ENCODE measurements around the gene GDI2. TPM values are rescaled to one million over a fixed set of nuclear protein-coding genes. Genes with fewer than 3 reads are reported as not detected.

The GDI2 gene
- total and polyA plus RNA-seq, 4 donors: 103 to 190 (median 155) TPM

DNA sequence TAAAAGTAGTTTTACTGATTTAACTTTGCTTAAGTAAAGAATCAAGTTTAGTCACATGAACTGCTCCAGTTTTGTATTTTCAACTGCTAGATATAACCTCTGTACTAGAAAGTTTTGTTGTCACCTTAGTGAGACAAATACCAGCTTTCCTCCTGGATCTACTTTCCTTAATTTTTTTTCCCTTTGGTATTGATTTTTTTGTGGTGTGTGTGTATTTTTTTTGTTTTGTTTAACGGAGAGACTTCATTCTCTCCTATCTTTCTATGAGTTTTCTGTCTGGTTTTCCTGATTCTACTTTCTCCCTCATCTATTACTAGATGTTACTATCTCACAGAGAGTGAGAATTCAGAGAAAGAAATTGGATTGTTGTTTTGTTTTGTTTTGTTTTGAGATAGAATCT lies 76.6 kb downstream of the GDI2 start:
- Histone ChIP-seq H3K36me3 (ENCODE audit: control insufficient read depth in 4 of 4, insufficient read depth in 3 of 4, low read depth in 1 of 4, low read length in 3 of 4) (peaks cover 2 to 29% (median 21%) of the 10 kb centered on the region in 4 donors), H3K9me3 (ENCODE audit: control insufficient read depth in 4 of 4, low read length in 3 of 4) (no peaks in the 10 kb centered on the region), H3K4me1 (ENCODE audit: control insufficient read depth in 4 of 4, insufficient read depth in 4 of 4, low read length in 3 of 4) (peaks cover 0 to 2% (median 0%) of the 10 kb centered on the region in 4 donors), H3K9ac (ENCODE audit: low read depth in 1 of 2, low read length in 2 of 2) (no peak overlapping the region), H3K27ac (ENCODE audit: low read depth in 1 of 2, low read length in 2 of 2) (no peak overlapping the region), H3K27me3 (ENCODE audit: control insufficient read depth in 4 of 4, insufficient read depth in 4 of 4, low read length in 3 of 4) (no peaks in the 10 kb centered on the region), H3K4me3 (ENCODE audit: low read depth in 1 of 3, low read length in 3 of 3) (no peak overlapping the region)
- 37% methylated on average over 1 of the region's 1 CpG for WGBS
- TF ChIP-seq HNF4G (IDR thresholded peaks at IDR 0.05) (no peak), RAD21 (IDR thresholded peaks at IDR 0.05) (no peak), YY1 (IDR thresholded peaks at IDR 0.05) (no peak), HNF4A (conservative IDR thresholded peaks at IDR 0.05) (no peak), EGR1 (IDR thresholded peaks at IDR 0.05; ENCODE audit: low read depth in 2 of 2) (no peak), JUND (IDR thresholded peaks at IDR 0.05) (no peak), TAF1 (conservative IDR thresholded peaks at IDR 0.05) (no peak), RXRA (IDR thresholded peaks at IDR 0.05) (no peak), SP1 (IDR thresholded peaks at IDR 0.05) (no peak), NR2F2 (IDR thresholded peaks at IDR 0.05) (no peak), FOXA2 (IDR thresholded peaks at IDR 0.05) (no peak), FOXA1 (IDR thresholded peaks at IDR 0.05) (no peak), GABPA (IDR thresholded peaks at IDR 0.05 in 1 of 2, conservative IDR thresholded peaks at IDR 0.05 in 1 of 2) (no peak)
- TF ChIP-seq, protein P1, sequence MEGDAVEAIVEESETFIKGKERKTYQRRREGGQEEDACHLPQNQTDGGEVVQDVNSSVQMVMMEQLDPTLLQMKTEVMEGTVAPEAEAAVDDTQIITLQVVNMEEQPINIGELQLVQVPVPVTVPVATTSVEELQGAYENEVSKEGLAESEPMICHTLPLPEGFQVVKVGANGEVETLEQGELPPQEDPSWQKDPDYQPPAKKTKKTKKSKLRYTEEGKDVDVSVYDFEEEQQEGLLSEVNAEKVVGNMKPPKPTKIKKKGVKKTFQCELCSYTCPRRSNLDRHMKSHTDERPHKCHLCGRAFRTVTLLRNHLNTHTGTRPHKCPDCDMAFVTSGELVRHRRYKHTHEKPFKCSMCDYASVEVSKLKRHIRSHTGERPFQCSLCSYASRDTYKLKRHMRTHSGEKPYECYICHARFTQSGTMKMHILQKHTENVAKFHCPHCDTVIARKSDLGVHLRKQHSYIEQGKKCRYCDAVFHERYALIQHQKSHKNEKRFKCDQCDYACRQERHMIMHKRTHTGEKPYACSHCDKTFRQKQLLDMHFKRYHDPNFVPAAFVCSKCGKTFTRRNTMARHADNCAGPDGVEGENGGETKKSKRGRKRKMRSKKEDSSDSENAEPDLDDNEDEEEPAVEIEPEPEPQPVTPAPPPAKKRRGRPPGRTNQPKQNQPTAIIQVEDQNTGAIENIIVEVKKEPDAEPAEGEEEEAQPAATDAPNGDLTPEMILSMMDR (IDR thresholded peaks at IDR 0.05; ENCODE audit: low read depth, low read length, missing input control): no peak
- TF ChIP-seq, protein P2, sequence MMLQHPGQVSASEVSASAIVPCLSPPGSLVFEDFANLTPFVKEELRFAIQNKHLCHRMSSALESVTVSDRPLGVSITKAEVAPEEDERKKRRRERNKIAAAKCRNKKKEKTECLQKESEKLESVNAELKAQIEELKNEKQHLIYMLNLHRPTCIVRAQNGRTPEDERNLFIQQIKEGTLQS (IDR thresholded peaks at IDR 0.05): no peak
- TF ChIP-seq, protein P3, sequence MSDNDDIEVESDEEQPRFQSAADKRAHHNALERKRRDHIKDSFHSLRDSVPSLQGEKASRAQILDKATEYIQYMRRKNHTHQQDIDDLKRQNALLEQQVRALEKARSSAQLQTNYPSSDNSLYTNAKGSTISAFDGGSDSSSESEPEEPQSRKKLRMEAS (IDR thresholded peaks at IDR 0.05): no peak
- TF ChIP-seq, protein P4, sequence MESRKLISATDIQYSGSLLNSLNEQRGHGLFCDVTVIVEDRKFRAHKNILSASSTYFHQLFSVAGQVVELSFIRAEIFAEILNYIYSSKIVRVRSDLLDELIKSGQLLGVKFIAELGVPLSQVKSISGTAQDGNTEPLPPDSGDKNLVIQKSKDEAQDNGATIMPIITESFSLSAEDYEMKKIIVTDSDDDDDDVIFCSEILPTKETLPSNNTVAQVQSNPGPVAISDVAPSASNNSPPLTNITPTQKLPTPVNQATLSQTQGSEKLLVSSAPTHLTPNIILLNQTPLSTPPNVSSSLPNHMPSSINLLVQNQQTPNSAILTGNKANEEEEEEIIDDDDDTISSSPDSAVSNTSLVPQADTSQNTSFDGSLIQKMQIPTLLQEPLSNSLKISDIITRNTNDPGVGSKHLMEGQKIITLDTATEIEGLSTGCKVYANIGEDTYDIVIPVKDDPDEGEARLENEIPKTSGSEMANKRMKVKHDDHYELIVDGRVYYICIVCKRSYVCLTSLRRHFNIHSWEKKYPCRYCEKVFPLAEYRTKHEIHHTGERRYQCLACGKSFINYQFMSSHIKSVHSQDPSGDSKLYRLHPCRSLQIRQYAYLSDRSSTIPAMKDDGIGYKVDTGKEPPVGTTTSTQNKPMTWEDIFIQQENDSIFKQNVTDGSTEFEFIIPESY (IDR thresholded peaks at IDR 0.05): no peak
- TF ChIP-seq, protein P5, sequence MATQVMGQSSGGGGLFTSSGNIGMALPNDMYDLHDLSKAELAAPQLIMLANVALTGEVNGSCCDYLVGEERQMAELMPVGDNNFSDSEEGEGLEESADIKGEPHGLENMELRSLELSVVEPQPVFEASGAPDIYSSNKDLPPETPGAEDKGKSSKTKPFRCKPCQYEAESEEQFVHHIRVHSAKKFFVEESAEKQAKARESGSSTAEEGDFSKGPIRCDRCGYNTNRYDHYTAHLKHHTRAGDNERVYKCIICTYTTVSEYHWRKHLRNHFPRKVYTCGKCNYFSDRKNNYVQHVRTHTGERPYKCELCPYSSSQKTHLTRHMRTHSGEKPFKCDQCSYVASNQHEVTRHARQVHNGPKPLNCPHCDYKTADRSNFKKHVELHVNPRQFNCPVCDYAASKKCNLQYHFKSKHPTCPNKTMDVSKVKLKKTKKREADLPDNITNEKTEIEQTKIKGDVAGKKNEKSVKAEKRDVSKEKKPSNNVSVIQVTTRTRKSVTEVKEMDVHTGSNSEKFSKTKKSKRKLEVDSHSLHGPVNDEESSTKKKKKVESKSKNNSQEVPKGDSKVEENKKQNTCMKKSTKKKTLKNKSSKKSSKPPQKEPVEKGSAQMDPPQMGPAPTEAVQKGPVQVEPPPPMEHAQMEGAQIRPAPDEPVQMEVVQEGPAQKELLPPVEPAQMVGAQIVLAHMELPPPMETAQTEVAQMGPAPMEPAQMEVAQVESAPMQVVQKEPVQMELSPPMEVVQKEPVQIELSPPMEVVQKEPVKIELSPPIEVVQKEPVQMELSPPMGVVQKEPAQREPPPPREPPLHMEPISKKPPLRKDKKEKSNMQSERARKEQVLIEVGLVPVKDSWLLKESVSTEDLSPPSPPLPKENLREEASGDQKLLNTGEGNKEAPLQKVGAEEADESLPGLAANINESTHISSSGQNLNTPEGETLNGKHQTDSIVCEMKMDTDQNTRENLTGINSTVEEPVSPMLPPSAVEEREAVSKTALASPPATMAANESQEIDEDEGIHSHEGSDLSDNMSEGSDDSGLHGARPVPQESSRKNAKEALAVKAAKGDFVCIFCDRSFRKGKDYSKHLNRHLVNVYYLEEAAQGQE (IDR thresholded peaks at IDR 0.05): no peak
- DNase-seq (ENCODE audit: low spot score): no peak
